NK-92 treated with Interleukin-12 subunit alpha and Interleukin-12 subunit beta, amount 100 ng/mL, for 24 hours (cell line): Measurements from ENCODE around the gene MOBP.

Experiments
- DNase-seq: peaks from one replicate; lab custom pipeline; 2025; lab: John Stamatoyannopoulos, UW

Gene MOBP

GRCh38 chr3:39541442-39541841, 74.0 kb downstream of the MOBP start:
- DNase-seq: no peak

GRCh38 chr3:39541917-39542329, 74.4 kb downstream of the MOBP start:
- no peak for DNase-seq

GRCh38 chr3:39542588-39542988, 75.1 kb downstream of the MOBP start:
- no peak for DNase-seq

- no peak for DNase-seq
These were observed 80.8 kb downstream of the MOBP start for GRCh38 chr3:39548282-39548681.

- DNase-seq: no peak
These were observed 83.0 kb downstream of the MOBP start for GRCh38 chr3:39550354-39551051.
